Endothelial cell of umbilical vein (primary cell): ENCODE data around the gene PLEKHA6. TPM values are rescaled to one million over a fixed set of nuclear protein-coding genes. Genes with fewer than 3 reads are reported as not detected.

Source experiments
- BruUV-seq: library from RNA; stranded (reverse); fragments of 400-500 nt; replicated peaks from 2 replicates; lab custom pipeline; 2021; lab: Mats Ljungman, UMichigan
- CTCF ChIA-PET: fragments of 300-600, 350-600 bp; sonication (Branson Sonifier 250); formaldehyde crosslinking; loops from one replicate; lab custom pipeline; 2021; ENCODE audit warnings: antibody characterized with exemption, inconsistent platforms; lab: Charles Lee
- POLR2A ChIA-PET: fragments of 300-600, 350-600 bp; sonication (Branson Sonifier 250); formaldehyde crosslinking; loops from one replicate; lab custom pipeline; 2021; ENCODE audit warnings: antibody characterized with exemption, inconsistent platforms; lab: Charles Lee
- DNase-seq: peaks from one replicate; pipeline ENCODE4 v3.0.0-alpha.2; 2011; ENCODE audit warnings: low read depth, low spot score
- FAIRE-seq: peaks from 2 replicates; lab custom pipeline; 2011; peaks lifted over from hg19 to GRCh38; lab: Jason Lieb, UNC
- H2AFZ ChIP-seq: 2 replicates; pipeline ENCODE4 v1.6.0; 2012; ENCODE audit warnings: low read depth, low read length, control low read depth, inconsistent platforms
- H3K27ac ChIP-seq: 2 replicates; pipeline ENCODE4 v1.5.1; 2011; ENCODE audit warnings: low read depth, mild to moderate bottlenecking, control low read depth, low read length, moderate library complexity; ENCODE audit not compliant: insufficient read depth
- H3K27me3 ChIP-seq, 2 experiments: 2 replicates each; pipeline versions ENCODE4 v1.6.0 to v1.6.1; 2011; ENCODE audit warnings: low read length in 2 of 2, mixed read lengths in 1 of 2; ENCODE audit not compliant: control insufficient read depth in 2 of 2, insufficient read depth in 2 of 2
- H3K36me3 ChIP-seq, 2 experiments: 2 replicates in 1 of 2; 3 replicates in 1 of 2; pipeline ENCODE4 v1.5.1; 2011; ENCODE audit warnings: low read length in 2 of 2, mild to moderate bottlenecking in 1 of 2, moderate library complexity in 1 of 2; ENCODE audit not compliant: control insufficient read depth in 2 of 2, insufficient read depth in 2 of 2; ENCODE audit errors: extremely low read depth in 1 of 2
- H3K4me1 ChIP-seq: 3 replicates; pipeline ENCODE4 v1.5.1; 2011; ENCODE audit warnings: mild to moderate bottlenecking, low read length; ENCODE audit not compliant: control insufficient read depth, insufficient read depth; ENCODE audit errors: extremely low read depth
- H3K4me2 ChIP-seq: 2 replicates; pipeline ENCODE4 v1.6.1; 2011; ENCODE audit warnings: low read length, control low read depth, mixed read lengths; ENCODE audit not compliant: insufficient read depth
- H3K4me3 ChIP-seq, 3 experiments: fragments of 200-600 bp in 1 of 3; sonication (generic), shearing (Covaris generic) in 1 of 3; replicated peaks in 1 of 3; 2 replicates each; pipeline ENCODE4 v1.5.1; 2011 to 2016; ENCODE audit warnings: control low read depth in 3 of 3, low read length in 3 of 3, mild to moderate bottlenecking in 2 of 3, inconsistent platforms in 1 of 3, low read depth in 1 of 3, moderate library complexity in 1 of 3; ENCODE audit not compliant: insufficient read depth in 1 of 3
- H3K79me2 ChIP-seq: 2 replicates; pipeline ENCODE4 v1.6.0; 2012; ENCODE audit warnings: low read length, inconsistent platforms; ENCODE audit not compliant: control insufficient read depth, insufficient read depth
- H3K9ac ChIP-seq: replicated peaks from 2 replicates; pipeline ENCODE3; 2011; ENCODE audit warnings: low read length, control low read depth; ENCODE audit not compliant: insufficient read depth; ENCODE audit errors: extremely low read depth
- H3K9me1 ChIP-seq: replicated peaks from 3 replicates; pipeline ENCODE4 v1.6.0; 2011; ENCODE audit warnings: mild to moderate bottlenecking, low read length; ENCODE audit not compliant: control insufficient read depth, insufficient read depth; ENCODE audit errors: extremely low read depth
- H3K9me3 ChIP-seq: replicated peaks from 2 replicates; pipeline ENCODE4 v1.5.1; 2012; ENCODE audit warnings: low read length, inconsistent platforms; ENCODE audit not compliant: control insufficient read depth, insufficient read depth
- H4K20me1 ChIP-seq: replicated peaks from 2 replicates; pipeline ENCODE3; 2011; ENCODE audit warnings: mild to moderate bottlenecking, low read length; ENCODE audit not compliant: control insufficient read depth, insufficient read depth; ENCODE audit errors: extremely low read depth
- CTCF ChIP-seq, 2 donors: IDR thresholded peaks; 1 replicate in 1 of 2; 2 replicates in 1 of 2; pipeline ENCODE4 v1.5.1; 2011; ENCODE audit warnings: low read length in 2 of 2, mild to moderate bottlenecking in 2 of 2, moderate library complexity in 2 of 2, control low read depth in 1 of 2, inconsistent platforms in 1 of 2, low read depth in 1 of 2; ENCODE audit not compliant: insufficient read depth in 1 of 2; ENCODE audit errors: extremely low read depth in 1 of 2
- EZH2 ChIP-seq: IDR thresholded peaks from 2 replicates; pipeline ENCODE4 v1.6.1; 2012; ENCODE audit warnings: borderline replicate concordance, low read depth, mild to moderate bottlenecking, moderate library complexity, low read length, inconsistent platforms; ENCODE audit not compliant: severe bottlenecking
- GATA2 ChIP-seq: IDR thresholded peaks from 2 replicates; pipeline ENCODE4 v1.7.0; 2011; ENCODE audit warnings: low read depth, mild to moderate bottlenecking, moderate library complexity, mixed read lengths, low read length; ENCODE audit not compliant: insufficient read length, insufficient read depth
- MAX ChIP-seq: IDR thresholded peaks from 2 replicates; pipeline ENCODE4 v1.6.1; 2011; ENCODE audit not compliant: insufficient read depth, insufficient read length
- MYC ChIP-seq: IDR thresholded peaks from one replicate; pipeline ENCODE4 v1.6.1; 2011; ENCODE audit warnings: mild to moderate bottlenecking, low read depth, low read length
- POLR2A ChIP-seq: IDR thresholded peaks from 2 replicates; pipeline ENCODE4 v1.6.1; 2012; ENCODE audit warnings: low read depth, mild to moderate bottlenecking, control low read depth, low read length
- dilution Hi-C: fragments of 300-500 bp; cut with MboI; formaldehyde crosslinking; loops from one replicate; pipeline ENCODE4 v1.15.0; 2019; ENCODE audit warnings: low sequenced_read_pairs; ENCODE audit not compliant: extremely low pct_ligation_motif_present
- intact Hi-C: fragments of 100-400 bp; cut with micrococcal nuclease; formaldehyde crosslinking; loops from one replicate; pipeline ENCODE4 v1.10.0; 2022
- polyA plus RNA-seq, 4 experiments: library from polyadenylated mRNA; depleted of rRNA in 3 of 4; stranded (reverse) in 3 of 4; unstranded in 1 of 4; fragments of >200 nt; gene quantifications; 2 replicates each; pipeline versions ENCODE4 v1.2.1 to v1.2.3, GENCODE V29; 2011 to 2012; ENCODE audit warnings: missing spikeins in 1 of 4
- total RNA-seq: library from RNA; stranded (reverse); gene quantifications from 2 replicates; pipeline ENCODE4 v1.2.3, GENCODE V29; 2021

The PLEKHA6 gene
- total and polyA plus RNA-seq, 2 donors (not counting 3 experiments of a cell fraction or from before 2014, with no cell fraction given), result 2.1 to 15.0 TPM

GRCh38 chr1:204284929-204285328, 74.8 kb downstream of the PLEKHA6 start:
- no peaks in the 10 kb centered on the region for H3K27me3 ChIP-seq
- ChIA-PET CTCF (interaction anchor here (1.1 to 2.1 kb wide), 4 partner anchors 10 to 79 kb away, joined by 3 to 7 read pairs (median 4); no protein-coding TSS in a partner anchor), POLR2A (no interaction called here)
- no peak for FAIRE-seq
- no peak overlapping the region for H3K27ac ChIP-seq
- no TSS peak for BruUV-seq
- H3K4me1 ChIP-seq, result peaks cover 5% of the 10 kb centered on the region
- H3K9me1 ChIP-seq, result no peaks in the 10 kb centered on the region
- no peak overlapping the region for H2AFZ ChIP-seq
- H3K9ac ChIP-seq, result no peak overlapping the region
- H3K9me3 ChIP-seq, result no peaks in the 10 kb centered on the region
- dilution Hi-C loops, result no loop called here
- H3K4me3 ChIP-seq, result no peak overlapping the region
- DNase-seq, result no peak
- no peaks in the 10 kb centered on the region for H4K20me1 ChIP-seq
- no peak overlapping the region for H3K4me2 ChIP-seq
- no peaks in the 10 kb centered on the region for H3K79me2 ChIP-seq
- H3K36me3 ChIP-seq, result no peaks in the 10 kb centered on the region
- intact Hi-C loops, result no loop called here
- no peak for TF ChIP-seq POLR2A
- TF ChIP-seq MYC, result no peak
- no peak for TF ChIP-seq EZH2
- TF ChIP-seq GATA2, result no peak
- no peak for TF ChIP-seq CTCF (IDR thresholded peaks at IDR 0.05; ENCODE audit: extremely low read depth in 1 of 2, insufficient read depth in 1 of 2, low read depth in 1 of 2, low read length in 2 of 2)
- TF ChIP-seq MAX, result no peak
